GM23248 (cell line): ENCODE measurements around the gene SLC12A7.

ENCODE experiments used
- EZH2 ChIP-seq: fragments of 200-600 bp; sonication (generic); IDR thresholded peaks from 2 replicates; pipeline ENCODE4 v1.6.1; 2018; ENCODE audit warnings: antibody characterized with exemption, mild to moderate bottlenecking; ENCODE audit not compliant: insufficient read depth, poor library complexity, severe bottlenecking
- EZH2phosphoT487 ChIP-seq: fragments of 200-600 bp; sonication (generic); IDR thresholded peaks from 2 replicates; pipeline ENCODE4 v1.6.1; 2018; ENCODE audit warnings: antibody characterized with exemption, moderate library complexity, mild to moderate bottlenecking, low read depth; ENCODE audit not compliant: insufficient read depth

- TF ChIP-seq EZH2 (no peak), EZH2phosphoT487 (no peak)
These were observed 76.9 kb downstream of the SLC12A7 start for GRCh38 chr5:1034986-1035385.
